GM12891 (cell line): ENCODE results near the gene NCKAP5L.

Experiments used
- PAX5 ChIP-seq: IDR thresholded peaks from 2 replicates; pipeline ENCODE4 v1.6.1; 2011; ENCODE audit warnings: low read length, moderate library complexity, mild to moderate bottlenecking; ENCODE audit not compliant: insufficient read depth, severe bottlenecking
- POLR2A ChIP-seq: IDR thresholded peaks from 2 replicates; pipeline ENCODE4 v1.6.1; 2011; ENCODE audit warnings: low read depth, low read length, control low read depth
- POLR2AphosphoS5 ChIP-seq: IDR thresholded peaks from 2 replicates; pipeline ENCODE4 v1.6.1; 2011; ENCODE audit warnings: low read depth, low read length, control low read depth
- POU2F2 ChIP-seq: IDR thresholded peaks from 2 replicates; pipeline ENCODE4 v1.6.1; 2011; ENCODE audit warnings: low read depth, mild to moderate bottlenecking, control low read depth, low read length, moderate library complexity
- SPI1 ChIP-seq: IDR thresholded peaks from 2 replicates; pipeline ENCODE4 v1.6.1; 2011; ENCODE audit warnings: low read depth, low read length, control low read depth
- TAF1 ChIP-seq: IDR thresholded peaks from 2 replicates; pipeline ENCODE4 v1.6.1; 2011; ENCODE audit warnings: low read depth, low read length, control low read depth

DNA sequence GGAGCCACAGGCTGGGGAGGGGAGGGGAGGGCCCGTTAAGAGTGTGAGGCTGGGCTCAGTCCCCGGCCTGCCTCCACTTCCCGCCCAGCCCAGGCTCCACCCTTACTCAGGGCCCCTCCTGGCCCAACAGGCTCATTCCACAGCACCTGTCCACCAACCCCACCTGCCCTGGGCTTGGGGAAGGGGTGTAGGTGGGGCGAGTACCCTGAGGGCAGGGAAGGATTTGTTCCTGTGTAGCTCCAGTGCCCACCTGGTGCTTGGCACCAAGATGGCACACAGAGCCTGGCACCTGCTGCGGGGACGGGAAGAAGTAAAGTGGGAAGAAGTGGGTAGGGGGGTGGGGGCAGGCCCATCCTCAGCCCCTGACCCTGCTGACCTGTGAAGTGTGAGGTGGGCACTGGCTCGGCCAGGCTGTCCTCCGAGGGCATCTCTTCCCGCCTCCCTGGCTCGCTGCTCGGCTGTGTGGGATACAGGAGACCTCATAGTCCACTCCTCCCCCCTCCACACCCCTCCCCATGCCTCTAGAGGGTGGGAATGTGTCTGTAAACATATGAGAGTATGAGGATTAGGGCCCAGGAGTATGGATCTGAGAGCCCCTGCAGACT is 35.1 kb downstream of the NCKAP5L start:
- TF ChIP-seq TAF1: no peak
- TF ChIP-seq POLR2A: no peak
- no peak for TF ChIP-seq POLR2AphosphoS5
- no peak for TF ChIP-seq SPI1
- TF ChIP-seq PAX5: no peak
- no peak for TF ChIP-seq POU2F2
